ENCODE measurements around the gene NOXA1. TPM values are rescaled to one million over a fixed set of nuclear protein-coding genes. Genes with fewer than 3 reads are reported as not detected.

Gene NOXA1
- total RNA-seq, 2 donors from 2014 or later, result 33.3 to 42.6 TPM

DNA sequence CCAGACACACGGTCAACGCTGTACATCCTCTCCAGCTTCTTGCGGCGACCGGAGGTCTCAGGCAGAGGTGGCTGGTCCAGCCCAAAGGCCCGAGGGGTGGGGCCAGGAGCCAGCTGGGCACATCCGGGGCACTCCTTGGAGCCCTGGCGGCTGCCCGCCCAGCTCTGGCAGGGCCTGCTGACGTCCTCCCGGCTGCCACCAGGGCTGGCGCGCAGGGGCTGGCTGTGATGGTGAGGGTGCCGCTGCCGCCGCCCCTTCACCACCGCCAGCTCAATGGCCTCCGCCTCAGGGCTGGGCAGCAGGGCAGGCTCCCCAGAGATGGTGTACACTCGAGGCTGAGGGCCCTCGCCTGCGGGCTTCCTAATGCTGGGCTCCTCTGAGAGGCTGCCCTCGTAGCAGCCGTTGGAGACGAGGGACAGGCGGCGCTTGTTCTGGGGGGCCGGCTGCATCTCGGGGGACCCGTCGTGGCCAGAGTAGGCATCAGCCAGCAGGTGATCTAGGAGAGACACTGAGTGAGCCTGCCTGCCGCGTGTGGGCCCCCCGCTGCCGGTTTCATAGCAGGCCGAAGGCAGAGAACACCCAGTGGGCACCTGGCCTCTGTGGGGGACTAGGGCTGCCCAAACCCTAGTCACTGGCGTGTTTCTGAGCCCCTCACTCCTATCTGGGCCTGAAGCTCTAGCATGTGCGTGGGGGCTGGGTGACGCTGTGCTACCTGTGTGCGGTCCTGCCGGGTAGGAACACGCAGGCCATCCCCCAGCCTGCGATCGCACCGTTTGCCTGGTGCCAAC is 34.4 kb downstream of the NOXA1 start:
- peak in 1 of 2 donors; percentile 28 for DNase-seq
- intact Hi-C loops (cut with DNase I, micrococcal nuclease), result no loop called here
- ATAC-seq, result no peak

DNA sequence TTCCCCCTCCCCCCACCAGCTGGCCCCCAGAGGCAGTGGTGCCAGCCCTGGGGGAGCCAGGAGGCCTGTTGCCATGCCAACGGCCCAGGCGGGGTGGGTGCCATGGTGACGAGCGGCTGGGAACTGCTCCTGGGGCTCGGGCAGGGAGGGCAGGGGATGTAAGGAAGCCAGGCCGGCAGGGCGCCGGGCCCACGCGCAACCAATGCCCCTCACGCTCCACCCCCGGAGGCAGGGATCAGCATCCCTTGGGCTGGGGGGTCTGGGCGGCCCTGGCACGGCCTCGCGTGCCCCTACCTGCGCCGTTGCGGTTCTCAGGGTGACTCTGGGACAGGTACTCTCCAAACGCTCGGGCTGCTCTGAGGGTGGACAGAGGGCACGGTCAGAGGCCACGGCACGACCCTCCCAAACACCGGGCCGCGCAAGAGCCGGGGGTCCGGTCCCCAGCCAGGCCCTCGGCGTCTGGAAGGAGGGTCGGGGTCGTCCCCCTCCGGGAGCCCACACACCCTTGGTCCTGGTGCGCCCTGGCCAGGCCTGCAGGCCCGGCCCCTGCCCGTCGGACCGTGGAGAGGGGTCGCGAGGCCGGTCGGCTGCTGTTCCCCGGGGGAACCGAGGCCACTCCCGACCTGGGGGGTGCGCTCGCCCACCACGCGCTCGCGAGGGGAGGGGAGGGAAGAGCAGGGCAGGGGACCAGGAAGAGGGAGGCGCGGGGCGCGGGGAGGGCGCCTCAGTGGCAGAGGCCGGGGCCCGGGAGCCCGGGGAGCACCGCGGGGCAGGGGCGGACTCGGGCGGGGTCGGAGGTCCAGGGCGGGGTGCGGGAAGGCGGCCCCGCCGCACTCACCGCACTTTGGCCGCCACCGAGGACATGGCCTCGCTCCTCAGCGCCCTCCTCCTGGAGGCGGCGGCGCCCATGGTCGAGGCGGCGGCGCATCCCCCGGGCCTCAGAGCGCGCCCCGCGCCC is 35.3 kb downstream of the NOXA1 start:
- DNase-seq (peak; percentile 40 to 61), ATAC-seq (peak; percentile 20)
- intact Hi-C loops (cut with DNase I, micrococcal nuclease), result no loop called here

DNA sequence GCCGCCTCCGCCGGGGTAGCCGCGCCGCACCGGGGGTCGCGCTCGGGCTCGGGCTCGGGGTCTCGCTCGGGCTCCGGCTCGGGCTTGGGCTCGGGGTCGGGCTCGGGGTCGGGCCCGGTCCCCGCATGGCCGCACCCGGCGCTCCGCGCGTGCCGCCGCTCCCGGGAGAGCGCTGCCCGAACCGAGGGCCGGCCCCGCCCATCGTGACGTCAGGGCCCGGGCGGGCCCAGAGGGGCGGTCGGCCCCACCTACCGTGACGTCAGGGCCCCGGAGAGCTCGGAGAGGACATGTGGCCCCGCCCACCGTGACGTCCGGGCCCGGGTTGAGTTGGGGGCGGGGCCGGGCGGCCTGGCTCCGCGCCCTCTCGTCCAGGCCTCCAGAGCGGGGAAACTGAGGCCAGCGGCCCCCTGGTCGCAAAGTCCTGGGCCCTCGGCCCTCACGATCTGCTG is 36.0 kb downstream of the NOXA1 start, which contains the start of gene NSMF:
Gene NSMF (minus strand): TSS at position 183 of the 449 bp plus-strand sequence. CDS start 232 bp downstream, outside the sequence.
- intact Hi-C loops (cut with DNase I, micrococcal nuclease), result no loop called here
- peak; percentile 77 for ATAC-seq

DNA sequence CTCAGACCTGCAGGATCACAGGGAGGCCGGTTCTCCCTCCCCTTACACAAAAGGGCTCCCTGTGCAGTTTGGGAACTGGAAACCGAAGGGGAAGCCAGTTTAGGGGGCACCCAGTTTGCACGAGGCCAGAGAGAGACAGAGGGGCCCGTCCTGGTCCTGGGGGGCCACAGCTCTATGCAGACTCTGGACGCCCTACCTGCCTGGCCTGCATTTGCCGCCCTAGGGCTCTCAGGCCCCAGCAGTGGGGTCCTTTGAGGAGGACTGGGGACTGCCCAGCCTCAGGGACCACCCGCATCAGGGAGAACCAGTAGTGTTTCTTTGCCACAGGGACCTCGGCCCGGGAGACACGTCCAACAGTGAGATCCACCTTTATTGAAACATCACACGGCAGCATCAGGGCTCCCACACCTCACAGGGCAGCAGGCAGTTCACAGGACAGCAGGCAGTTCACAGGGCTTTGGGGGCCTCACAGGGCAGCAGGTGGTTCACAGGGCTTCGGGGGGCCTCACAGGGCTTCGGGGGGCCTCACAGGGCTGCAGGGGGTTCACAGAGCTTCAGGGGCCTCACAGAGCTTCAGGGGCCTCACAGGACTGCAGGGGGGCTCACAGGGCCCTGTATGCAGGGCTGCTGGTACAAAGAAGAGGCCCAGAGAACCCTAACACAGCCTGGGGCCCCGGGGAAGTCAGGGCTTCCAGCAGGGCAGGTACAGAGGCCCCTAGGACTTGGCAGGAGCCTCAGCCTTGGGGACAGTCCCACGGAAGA is 36.6 kb downstream of the NOXA1 start:
- intact Hi-C loops (cut with DNase I, micrococcal nuclease), result no loop called here
- no peak for ATAC-seq
- no peak for DNase-seq

More for the DNA sequence above, 36.0 kb downstream of the NOXA1 start, which contains the start of gene NSMF:
- DNase-seq, result peak; percentile 91 to 98

DNA sequence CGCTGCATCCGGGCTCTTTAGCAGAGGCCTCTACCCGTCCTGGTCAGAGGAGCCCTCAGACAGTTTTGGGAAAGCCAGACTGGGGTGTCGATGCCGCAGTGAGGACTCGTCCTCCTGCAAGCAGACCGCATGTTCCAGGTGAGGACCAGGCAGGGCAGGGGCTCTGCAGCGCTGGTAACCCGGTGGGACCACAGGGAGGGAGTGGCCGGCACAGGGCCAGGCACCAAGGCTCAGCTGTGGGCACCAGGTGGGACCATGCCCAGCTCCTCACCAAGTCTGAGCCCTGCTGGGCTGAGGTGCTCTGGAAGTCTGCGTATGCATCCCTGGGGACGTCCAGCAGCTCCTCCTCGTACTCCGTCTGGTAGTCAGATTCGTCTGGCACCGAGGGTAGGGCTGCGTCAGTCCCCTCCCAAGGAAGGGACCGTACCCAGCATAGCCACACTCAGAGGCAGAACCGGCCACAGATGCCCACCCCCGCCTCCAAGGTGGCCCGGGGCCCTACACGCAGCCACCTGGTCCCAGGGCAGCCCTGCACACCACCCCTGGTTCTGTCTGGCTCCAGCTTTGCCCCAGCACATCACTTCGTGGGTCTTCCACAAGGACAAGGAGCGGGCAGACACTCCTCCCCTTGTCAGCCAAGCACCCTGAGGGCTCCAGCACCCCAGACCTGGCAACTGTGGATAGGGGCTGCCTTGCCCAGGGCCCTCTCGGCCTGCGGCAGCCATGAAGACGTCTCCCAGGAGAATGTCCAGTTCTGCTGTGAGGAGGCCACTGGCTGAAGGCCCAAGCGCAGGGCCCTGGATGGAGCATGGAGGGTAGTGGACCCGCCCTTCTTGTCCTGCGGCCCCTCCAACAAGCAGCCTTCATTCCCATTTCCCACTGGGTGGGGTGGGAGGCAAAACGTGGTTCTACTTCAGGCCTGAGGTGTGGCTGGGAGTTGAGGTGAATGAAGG is 37.4 kb downstream of the NOXA1 start:
- intact Hi-C loops (cut with DNase I, micrococcal nuclease), result no loop called here
- ATAC-seq (no peak), DNase-seq (peak in 1 of 2 donors; percentile 30)

GRCh38 chr9:137461316-137461662 is 38.1 kb downstream of the NOXA1 start:
- intact Hi-C loops (cut with DNase I, micrococcal nuclease), result no loop called here
- ATAC-seq (no peak), DNase-seq (no peak)

DNA sequence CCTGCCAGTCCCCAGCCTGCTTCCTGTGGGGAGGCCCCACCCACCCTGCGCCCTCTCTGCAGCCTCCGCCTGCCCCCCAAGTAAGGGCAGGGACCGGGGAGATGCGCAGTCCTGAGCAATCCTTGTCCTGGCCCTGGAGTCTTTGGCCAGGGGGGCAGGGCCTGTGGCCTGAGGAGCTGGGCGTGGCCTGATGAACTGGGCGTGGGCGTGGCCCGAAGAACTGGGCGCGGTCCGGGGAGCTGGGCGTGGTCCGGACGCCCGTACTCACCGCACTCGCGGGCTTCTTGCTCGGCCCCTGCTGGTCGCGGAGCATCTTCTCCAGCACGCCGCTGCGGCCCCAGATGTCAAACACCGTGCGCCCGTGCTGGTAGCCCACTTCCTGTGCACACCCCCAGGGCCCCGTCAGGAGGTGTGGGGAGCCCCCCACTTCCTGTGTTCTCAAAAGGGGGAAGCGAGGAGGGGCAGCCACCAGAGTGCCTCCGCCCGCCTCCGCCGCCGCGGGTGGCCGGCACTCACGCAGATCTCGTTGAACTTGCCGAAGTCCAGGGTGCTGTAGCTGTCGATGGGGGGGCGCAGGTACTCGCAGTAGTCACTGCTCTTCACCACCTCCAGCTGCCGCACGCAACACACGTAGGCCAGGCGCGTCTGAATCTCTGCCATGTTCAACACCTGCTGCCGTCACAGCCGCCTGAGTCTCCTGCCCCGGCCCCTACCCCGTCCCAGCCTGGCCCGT is 38.6 kb downstream of the NOXA1 start:
- intact Hi-C loops (cut with DNase I, micrococcal nuclease), result no loop called here
- ATAC-seq (peak; percentile 13), DNase-seq (peak; percentile 47 to 74)

DNA sequence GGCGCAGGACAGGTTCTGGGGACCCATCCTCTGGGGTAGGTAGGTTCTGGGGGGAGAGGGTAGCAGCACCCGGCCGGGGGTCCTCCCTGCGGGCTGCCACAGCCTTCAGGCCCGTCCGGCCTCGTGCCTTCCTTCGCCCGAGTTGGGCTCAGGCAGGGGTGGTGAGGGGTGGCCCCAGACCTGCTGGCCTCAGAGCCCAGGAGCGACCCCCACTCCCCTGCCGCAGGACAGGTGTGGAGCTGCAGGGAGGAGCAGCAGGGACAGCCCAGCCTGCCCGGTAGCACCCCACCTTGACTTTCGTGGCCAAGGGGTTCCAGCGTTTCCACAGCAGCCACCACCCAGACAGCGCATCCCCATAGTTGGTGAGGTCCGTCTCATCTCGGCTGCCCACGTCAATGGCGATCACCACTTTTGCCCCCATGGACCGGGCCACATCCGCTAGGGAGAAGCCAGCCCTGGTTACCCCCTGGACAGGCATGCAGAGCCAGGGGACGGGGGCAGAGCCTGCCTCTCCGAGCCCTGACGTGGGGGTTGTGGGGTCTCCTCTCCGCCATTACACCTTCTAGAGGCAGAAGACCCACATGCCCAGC is 39.3 kb downstream of the NOXA1 start:
- DNase-seq, result no peak
- ATAC-seq, result no peak
- intact Hi-C loops (cut with DNase I, micrococcal nuclease), result no loop called here

GRCh38 chr9:137462986-137463930 is 40.1 kb downstream of the NOXA1 start:
- DNase-seq, result no peak

DNA sequence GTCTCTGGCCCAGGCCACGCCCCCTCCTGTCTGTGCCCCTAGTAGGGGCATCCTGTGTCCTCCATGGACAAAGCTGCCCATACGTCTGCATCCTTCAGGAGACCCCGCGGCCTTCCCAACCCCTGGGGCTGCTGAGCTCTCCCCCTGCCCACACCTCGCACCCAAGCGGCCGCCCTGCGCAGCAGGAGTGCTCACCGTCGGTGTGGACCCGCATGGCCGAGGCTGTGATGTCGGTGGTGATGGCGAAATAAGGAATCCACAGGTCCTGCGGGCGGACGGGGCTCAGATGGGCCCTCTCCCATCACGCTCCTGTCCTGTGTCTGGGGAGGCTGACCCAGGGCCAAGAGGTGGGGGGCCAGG is 40.7 kb downstream of the NOXA1 start:
- intact Hi-C loops (cut with DNase I, micrococcal nuclease), result no loop called here
- ATAC-seq (no peak), DNase-seq (peak in 1 of 2 donors; percentile 5)

More at GRCh38 chr9:137462986-137463930, 40.1 kb downstream of the NOXA1 start:
- intact Hi-C loops (cut with DNase I, micrococcal nuclease), result no loop called here
- no peak for ATAC-seq

GRCh38 chr9:137464291-137464999 is 41.3 kb downstream of the NOXA1 start:
- intact Hi-C loops (cut with DNase I, micrococcal nuclease), result no loop called here
- DNase-seq (peak in 1 of 2 donors; percentile 4), ATAC-seq (no peak)

DNA sequence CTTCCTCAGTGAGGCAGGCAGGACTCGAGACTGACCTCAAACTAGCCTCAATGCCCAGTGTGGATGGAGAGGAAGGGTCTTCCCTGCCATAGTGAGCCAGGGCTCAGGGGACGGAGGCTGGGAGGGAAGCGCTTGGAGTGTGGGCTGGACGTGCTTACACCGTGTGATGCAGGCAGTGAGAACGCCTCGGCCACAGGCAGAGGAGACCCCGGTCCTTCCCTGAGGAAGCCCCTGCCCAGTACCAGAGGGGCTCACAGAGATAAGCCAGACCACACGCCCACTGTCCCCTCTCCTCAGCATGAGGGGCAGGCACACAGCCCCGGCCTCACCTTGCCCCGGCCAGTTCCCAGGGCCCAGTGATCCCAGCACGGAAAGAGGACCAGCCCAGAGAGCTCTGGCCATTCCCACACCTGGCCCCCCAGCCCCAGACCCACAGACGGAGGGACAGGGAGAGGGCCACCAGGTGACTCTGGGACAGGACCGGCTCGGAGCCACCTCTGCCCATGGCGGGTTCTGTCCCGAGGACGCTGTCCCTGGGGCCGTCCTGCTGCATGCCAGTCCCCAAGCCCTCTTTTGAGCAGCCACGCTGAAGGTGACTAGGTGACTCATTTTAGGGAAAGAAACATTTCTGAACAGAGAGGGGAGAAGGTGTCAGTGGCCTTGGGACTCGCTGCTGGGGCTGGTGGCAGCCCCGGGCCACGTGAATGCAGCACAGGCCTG is 42.0 kb downstream of the NOXA1 start:
- ATAC-seq (no peak), DNase-seq (no peak)
- intact Hi-C loops (cut with DNase I, micrococcal nuclease), result no loop called here

- ATAC-seq, result no peak
- intact Hi-C loops (cut with DNase I, micrococcal nuclease), result no loop called here
- DNase-seq, result no peak
Observed at GRCh38 chr9:137465720-137466388, 42.7 kb downstream of the NOXA1 start.
